ENCODE data around the gene AVP.

DNA sequence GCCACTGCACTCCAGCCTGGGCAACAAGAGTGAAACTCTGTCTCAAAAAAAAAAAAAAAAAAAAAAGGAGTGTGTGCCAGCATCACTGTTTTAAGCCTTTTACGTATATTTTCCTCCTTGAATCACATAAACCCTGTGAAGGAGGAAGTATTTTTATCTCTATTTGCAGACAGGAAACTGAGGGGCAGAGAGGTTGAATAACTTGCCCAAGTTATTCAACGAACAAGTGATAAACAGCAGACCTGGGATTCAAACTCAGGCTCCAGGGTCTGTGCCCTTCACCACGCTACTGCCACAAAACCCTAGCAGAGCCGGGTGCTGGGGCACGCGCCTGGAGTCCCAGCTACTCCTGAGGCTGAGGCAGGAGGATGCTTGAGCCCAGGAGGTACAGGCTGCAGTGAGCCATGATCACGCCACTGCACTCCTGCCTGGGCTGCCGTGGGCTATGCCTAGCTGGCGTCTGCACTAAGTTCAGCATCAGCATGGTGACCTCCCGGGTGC lies 9.4 kb upstream of the AVP start:
- TF ChIP-seq, protein P1, sequence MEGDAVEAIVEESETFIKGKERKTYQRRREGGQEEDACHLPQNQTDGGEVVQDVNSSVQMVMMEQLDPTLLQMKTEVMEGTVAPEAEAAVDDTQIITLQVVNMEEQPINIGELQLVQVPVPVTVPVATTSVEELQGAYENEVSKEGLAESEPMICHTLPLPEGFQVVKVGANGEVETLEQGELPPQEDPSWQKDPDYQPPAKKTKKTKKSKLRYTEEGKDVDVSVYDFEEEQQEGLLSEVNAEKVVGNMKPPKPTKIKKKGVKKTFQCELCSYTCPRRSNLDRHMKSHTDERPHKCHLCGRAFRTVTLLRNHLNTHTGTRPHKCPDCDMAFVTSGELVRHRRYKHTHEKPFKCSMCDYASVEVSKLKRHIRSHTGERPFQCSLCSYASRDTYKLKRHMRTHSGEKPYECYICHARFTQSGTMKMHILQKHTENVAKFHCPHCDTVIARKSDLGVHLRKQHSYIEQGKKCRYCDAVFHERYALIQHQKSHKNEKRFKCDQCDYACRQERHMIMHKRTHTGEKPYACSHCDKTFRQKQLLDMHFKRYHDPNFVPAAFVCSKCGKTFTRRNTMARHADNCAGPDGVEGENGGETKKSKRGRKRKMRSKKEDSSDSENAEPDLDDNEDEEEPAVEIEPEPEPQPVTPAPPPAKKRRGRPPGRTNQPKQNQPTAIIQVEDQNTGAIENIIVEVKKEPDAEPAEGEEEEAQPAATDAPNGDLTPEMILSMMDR (IDR thresholded peaks at IDR 0.05; ENCODE audit: extremely low read depth in 1 of 2, insufficient read depth in 1 of 2, low read depth in 1 of 2, low read length in 2 of 2) = no peak
- no peak for TF ChIP-seq MYC (IDR thresholded peaks at IDR 0.05; ENCODE audit: low read depth, low read length)
